ENCODE data around the gene DHH. TPM values are rescaled to one million over a fixed set of nuclear protein-coding genes. Genes with fewer than 3 reads are reported as not detected.
"Not testable (repeated sequence)": the region's sequence is repeated elsewhere in the genome, so short reads cannot be mapped to it uniquely, and the experiment has no call there.

Gene DHH
- polyA plus RNA-seq, 6 donors from 2014 or later: not detected

DNA sequence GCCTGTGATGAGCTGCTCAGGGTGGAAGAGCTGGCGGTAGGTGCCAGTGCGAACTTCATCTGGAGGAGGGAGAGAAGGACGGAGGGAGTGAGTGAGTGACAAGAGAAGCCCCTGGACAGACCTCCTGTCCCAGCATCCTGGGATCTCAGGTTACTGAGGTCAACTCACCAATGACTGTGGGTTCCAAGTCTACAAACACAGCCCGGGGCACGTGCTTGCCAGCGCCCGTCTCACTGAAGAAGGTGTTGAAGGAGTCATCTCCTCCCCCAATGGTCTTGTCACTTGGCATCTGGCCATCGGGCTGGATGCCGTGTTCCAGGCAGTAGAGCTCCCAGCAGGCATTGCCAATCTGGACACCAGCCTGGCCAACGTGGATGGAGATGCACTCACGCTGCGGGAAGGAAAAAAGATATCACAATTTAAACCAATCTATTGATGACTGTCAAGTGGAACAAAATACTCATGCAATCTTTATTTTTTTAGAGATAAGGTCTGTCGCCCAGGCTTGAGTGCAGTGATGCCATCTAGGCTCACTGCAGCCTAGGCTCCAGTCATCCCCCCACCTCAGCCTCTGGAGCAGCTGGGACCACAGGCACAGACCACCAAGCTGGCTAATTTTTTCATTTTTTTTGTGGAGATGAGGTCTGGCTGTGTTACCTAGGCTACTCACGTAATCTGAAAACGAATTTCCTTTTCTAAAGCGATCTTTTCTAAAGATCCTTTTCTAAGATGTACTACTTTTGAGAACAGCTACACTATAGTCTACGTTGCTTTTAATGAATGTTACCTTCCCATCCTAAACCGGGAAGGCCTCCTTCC, 34.9 kb upstream of the DHH start:
- peak overlapping the region; percentile 95 to 100 (median 98) for H3K4me3 Mint-ChIP-seq
- DNase-seq (no peak), ATAC-seq (ENCODE audit: low read depth in 2 of 2) (no peak)
- peaks cover 0 to 25% of the 10 kb centered on the region in 2 donors for H3K36me3 Mint-ChIP-seq
- H3K27ac Mint-ChIP-seq: peak overlapping the region; percentile 95 to 99 (median 99)
- no peaks in the 10 kb centered on the region for H3K9me3 Mint-ChIP-seq
- peaks cover 23 to 50% (median 40%) of the 10 kb centered on the region in 3 donors for H3K4me1 Mint-ChIP-seq
- H3K27me3 Mint-ChIP-seq: no peaks in the 10 kb centered on the region

DNA sequence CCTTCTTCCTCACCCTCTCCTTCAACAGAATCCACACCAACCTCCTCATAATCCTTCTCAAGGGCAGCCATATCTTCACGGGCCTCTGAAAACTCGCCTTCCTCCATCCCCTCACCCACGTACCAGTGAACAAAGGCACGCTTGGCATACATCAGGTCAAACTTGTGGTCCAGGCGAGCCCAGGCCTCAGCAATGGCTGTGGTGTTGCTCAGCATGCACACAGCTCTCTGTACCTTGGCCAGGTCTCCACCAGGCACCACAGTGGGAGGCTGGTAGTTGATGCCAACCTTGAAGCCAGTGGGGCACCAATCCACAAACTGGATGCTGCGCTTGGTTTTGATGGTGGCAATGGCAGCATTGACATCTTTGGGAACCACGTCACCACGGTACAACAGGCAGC, 33.4 kb upstream of the DHH start:
- not testable (repeated sequence) for H3K27me3 Mint-ChIP-seq; DNase-seq; ATAC-seq (ENCODE audit: low read depth in 2 of 2); H3K9me3 Mint-ChIP-seq
- H3K4me1 Mint-ChIP-seq: peaks cover 23 to 43% (median 40%) of the 10 kb centered on the region in 3 donors
- peak overlapping the region in 4 of 8 donors; percentile 5 to 79 (median 30) for H3K4me3 Mint-ChIP-seq
- peak overlapping the region in 2 of 6 donors; percentile 22 to 78 for H3K27ac Mint-ChIP-seq
- H3K36me3 Mint-ChIP-seq: peaks cover 0 to 25% of the 10 kb centered on the region in 2 donors

- H3K4me3 Mint-ChIP-seq: peak overlapping the region in 2 of 8 donors; percentile 11 to 79
- ATAC-seq (ENCODE audit: low read depth in 2 of 2): no peak
- no peaks in the 10 kb centered on the region for H3K27me3 Mint-ChIP-seq
- no peak for DNase-seq
- peaks cover 0 to 25% of the 10 kb centered on the region in 2 donors for H3K36me3 Mint-ChIP-seq
- H3K27ac Mint-ChIP-seq: peak overlapping the region in 4 of 6 donors; percentile 38 to 85 (median 60)
- H3K4me1 Mint-ChIP-seq: peaks cover 21 to 37% (median 37%) of the 10 kb centered on the region in 3 donors
- no peaks in the 10 kb centered on the region for H3K9me3 Mint-ChIP-seq
Observed at GRCh38 chr12:49126852-49127763, 32.5 kb upstream of the DHH start.

GRCh38 chr12:49121047-49121696, 26.6 kb upstream of the DHH start:
- peaks cover 0 to 4% (median 0%) of the 10 kb centered on the region in 3 donors for H3K4me1 Mint-ChIP-seq
- H3K36me3 Mint-ChIP-seq: no peaks in the 10 kb centered on the region
- H3K9me3 Mint-ChIP-seq: no peaks in the 10 kb centered on the region
- no peak overlapping the region for H3K4me3 Mint-ChIP-seq
- no peak overlapping the region for H3K27ac Mint-ChIP-seq
- no peak for DNase-seq
- no peaks in the 10 kb centered on the region for H3K27me3 Mint-ChIP-seq
- ATAC-seq (ENCODE audit: low read depth in 2 of 2): no peak

GRCh38 chr12:49111206-49111605, 16.6 kb upstream of the DHH start:
- peaks cover 31 to 47% (median 31%) of the 10 kb centered on the region in 3 donors for H3K4me1 Mint-ChIP-seq
- ATAC-seq (ENCODE audit: low read depth in 2 of 2): no peak

GRCh38 chr12:49110464-49111155, 16.0 kb upstream of the DHH start, which contains the start of gene LMBR1L:
LMBR1L (minus strand) TSS chr12:49110847; CDS start chr12:49110555, 292 bp downstream.
- DNase-seq (peak; percentile 97), ATAC-seq (ENCODE audit: low read depth in 2 of 2) (peak; percentile 89)
- peak within 1 kb of the TSS; percentile 96 to 99 (median 98) for H3K27ac Mint-ChIP-seq
- peaks cover 36 to 53% (median 37%) of the 10 kb centered on the region in 3 donors for H3K4me1 Mint-ChIP-seq
- H3K9me3 Mint-ChIP-seq: no peaks in the 10 kb centered on the region
- no peaks in the 10 kb centered on the region for H3K36me3 Mint-ChIP-seq
- H3K27me3 Mint-ChIP-seq: no peaks in the 10 kb centered on the region
- H3K4me3 Mint-ChIP-seq: peak within 1 kb of the TSS; percentile 96 to 100 (median 98)

More at GRCh38 chr12:49111206-49111605, 16.6 kb upstream of the DHH start:
- Mint-ChIP-seq H3K36me3 (no peaks in the 10 kb centered on the region), H3K4me3 (peak overlapping the region; percentile 96 to 100 (median 98)), H3K27me3 (no peaks in the 10 kb centered on the region), H3K9me3 (no peaks in the 10 kb centered on the region), H3K27ac (peak overlapping the region in 5 of 6 donors; percentile 70 to 99 (median 98))
- no peak for DNase-seq

DNA sequence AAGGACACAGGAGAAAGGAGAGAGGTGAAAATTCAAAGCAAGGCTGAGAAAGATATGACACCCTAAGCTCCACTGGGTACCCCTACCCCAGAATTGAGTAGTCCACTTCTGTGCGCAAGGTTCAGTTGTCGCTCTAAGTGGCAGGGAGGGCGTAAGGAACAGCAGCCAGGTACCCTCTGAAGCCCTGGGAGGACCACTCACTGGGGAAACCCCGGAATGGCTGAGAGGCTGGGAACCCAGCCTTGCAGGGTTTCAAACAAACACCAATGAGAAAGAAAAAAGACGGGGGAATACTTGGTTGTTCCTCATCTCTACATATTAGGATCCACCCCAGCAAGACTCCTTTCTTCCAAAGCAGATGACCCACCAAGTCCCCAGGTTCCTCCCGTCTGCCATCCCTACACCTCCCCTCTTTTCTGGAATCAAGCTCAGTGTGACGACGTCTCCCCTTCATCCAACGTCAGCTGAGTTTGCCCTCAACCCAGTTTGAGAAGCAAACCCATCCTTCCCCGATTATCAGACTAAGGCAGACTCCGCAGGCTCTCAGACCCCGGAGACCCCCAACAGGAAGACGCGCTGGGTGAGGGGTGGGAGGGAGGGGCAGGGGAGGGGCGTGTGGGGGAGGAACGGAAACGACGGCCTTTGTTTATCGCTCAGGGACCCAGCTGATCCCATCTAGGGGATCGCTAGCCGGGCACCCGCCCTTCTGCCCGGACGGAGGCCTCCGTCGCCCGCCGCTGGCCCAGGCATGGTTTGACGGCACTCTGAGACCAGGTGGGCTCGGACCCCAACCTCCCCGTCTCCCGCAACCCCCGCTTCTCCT, 15.3 kb upstream of the DHH start:
- Mint-ChIP-seq H3K4me1 (peaks cover 40 to 57% (median 43%) of the 10 kb centered on the region in 3 donors), H3K27me3 (no peaks in the 10 kb centered on the region), H3K27ac (peak overlapping the region; percentile 96 to 99 (median 98)), H3K4me3 (peak overlapping the region; percentile 96 to 100 (median 98)), H3K9me3 (no peaks in the 10 kb centered on the region), H3K36me3 (no peaks in the 10 kb centered on the region)
- DNase-seq (no peak), ATAC-seq (ENCODE audit: low read depth in 2 of 2) (no peak)

DNA sequence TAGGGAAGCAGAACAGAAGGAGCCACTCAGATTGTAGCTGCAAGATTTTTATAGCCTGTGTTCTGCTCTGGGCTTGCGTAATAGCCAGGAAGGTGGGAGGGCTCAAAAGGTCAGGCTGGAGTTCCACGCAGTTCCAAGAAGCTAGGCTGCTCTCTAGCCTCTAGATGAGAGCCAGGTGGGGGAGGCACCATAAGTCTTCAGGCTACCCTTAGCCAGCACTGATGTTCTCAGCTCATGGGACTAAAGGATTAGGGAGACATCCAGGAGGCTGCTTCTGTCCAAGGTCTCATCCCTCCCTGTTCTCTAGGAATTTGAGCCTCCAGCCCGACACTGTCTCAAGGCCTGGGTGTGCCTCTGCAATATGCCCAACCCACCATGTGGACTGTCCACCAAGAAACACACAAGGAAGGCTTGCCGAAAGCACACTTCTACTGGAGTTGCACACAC, 14.4 kb upstream of the DHH start:
- Mint-ChIP-seq H3K27me3 (no peaks in the 10 kb centered on the region), H3K4me3 (peak overlapping the region; percentile 96 to 100 (median 98)), H3K27ac (peak overlapping the region in 5 of 6 donors; percentile 41 to 99 (median 77)), H3K4me1 (peaks cover 43 to 62% (median 48%) of the 10 kb centered on the region in 3 donors), H3K9me3 (no peaks in the 10 kb centered on the region), H3K36me3 (peaks cover 0 to 6% of the 10 kb centered on the region in 2 donors)
- ATAC-seq (ENCODE audit: low read depth in 2 of 2) (no peak), DNase-seq (no peak)

- H3K27me3 Mint-ChIP-seq: no peaks in the 10 kb centered on the region
- peaks cover 8 to 32% of the 10 kb centered on the region in 2 donors for H3K36me3 Mint-ChIP-seq
- ATAC-seq (ENCODE audit: low read depth in 2 of 2) (no peak), DNase-seq (no peak)
- peak overlapping the region in 2 of 8 donors; percentile 18 to 53 for H3K4me3 Mint-ChIP-seq
- peaks cover 39 to 54% (median 52%) of the 10 kb centered on the region in 3 donors for H3K4me1 Mint-ChIP-seq
- peak overlapping the region in 3 of 6 donors; percentile 18 to 44 (median 39) for H3K27ac Mint-ChIP-seq
- no peaks in the 10 kb centered on the region for H3K9me3 Mint-ChIP-seq
Observed at GRCh38 chr12:49105504-49106084, 11.0 kb upstream of the DHH start.

DNA sequence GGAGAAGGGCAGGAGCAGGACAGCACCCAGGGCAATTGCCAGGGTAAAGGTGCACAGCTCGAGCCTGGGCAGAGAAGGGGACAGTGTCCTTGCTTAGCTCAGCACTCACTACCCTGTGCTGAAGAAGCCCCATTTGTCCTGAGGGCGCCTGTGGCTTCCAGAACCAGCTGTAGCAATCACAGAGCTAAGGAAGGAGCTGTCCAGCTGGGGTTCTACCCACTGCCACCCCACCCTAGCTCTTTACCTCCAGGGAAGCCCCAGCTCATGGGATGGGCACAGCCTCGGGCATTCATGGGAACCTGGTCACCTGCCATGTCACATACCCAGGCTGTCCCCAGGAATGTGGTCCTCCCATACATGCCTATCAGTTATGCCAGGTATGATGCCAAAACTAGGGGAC, 10.2 kb upstream of the DHH start:
- Mint-ChIP-seq H3K4me3 (no peak overlapping the region), H3K4me1 (peaks cover 33 to 50% (median 50%) of the 10 kb centered on the region in 3 donors), H3K27ac (no peak overlapping the region), H3K36me3 (peaks cover 8 to 39% of the 10 kb centered on the region in 2 donors), H3K27me3 (no peaks in the 10 kb centered on the region), H3K9me3 (no peaks in the 10 kb centered on the region)
- ATAC-seq (ENCODE audit: low read depth in 2 of 2): no peak
- no peak for DNase-seq

GRCh38 chr12:49100380-49100779, 5.8 kb upstream of the DHH start:
- Mint-ChIP-seq H3K27ac (no peak overlapping the region), H3K36me3 (peaks cover 19 to 41% of the 10 kb centered on the region in 2 donors)

More at GRCh38 chr12:49100380-49100779, 5.8 kb upstream of the DHH start:
- no peaks in the 10 kb centered on the region for H3K9me3 Mint-ChIP-seq
- no peak overlapping the region for H3K4me3 Mint-ChIP-seq
- H3K4me1 Mint-ChIP-seq: peaks cover 8 to 16% (median 9%) of the 10 kb centered on the region in 3 donors
- H3K27me3 Mint-ChIP-seq: peaks cover 2 to 4% (median 3%) of the 10 kb centered on the region in 3 donors
- ATAC-seq (ENCODE audit: low read depth in 2 of 2) (no peak), DNase-seq (no peak)

Data from naive B cell (primary cell).